ENCODE data around the gene COL25A1.

GRCh38 chr4:108813261-108813660 is 489.2 kb downstream of the COL25A1 start:
- no peak for TF ChIP-seq MAX (IDR thresholded peaks at IDR 0.05; ENCODE audit: low read depth, low read length)
- no peak for TF ChIP-seq POLR2A (IDR thresholded peaks at IDR 0.05; ENCODE audit: extremely low read depth, insufficient read length)
- TF ChIP-seq, protein P1, sequence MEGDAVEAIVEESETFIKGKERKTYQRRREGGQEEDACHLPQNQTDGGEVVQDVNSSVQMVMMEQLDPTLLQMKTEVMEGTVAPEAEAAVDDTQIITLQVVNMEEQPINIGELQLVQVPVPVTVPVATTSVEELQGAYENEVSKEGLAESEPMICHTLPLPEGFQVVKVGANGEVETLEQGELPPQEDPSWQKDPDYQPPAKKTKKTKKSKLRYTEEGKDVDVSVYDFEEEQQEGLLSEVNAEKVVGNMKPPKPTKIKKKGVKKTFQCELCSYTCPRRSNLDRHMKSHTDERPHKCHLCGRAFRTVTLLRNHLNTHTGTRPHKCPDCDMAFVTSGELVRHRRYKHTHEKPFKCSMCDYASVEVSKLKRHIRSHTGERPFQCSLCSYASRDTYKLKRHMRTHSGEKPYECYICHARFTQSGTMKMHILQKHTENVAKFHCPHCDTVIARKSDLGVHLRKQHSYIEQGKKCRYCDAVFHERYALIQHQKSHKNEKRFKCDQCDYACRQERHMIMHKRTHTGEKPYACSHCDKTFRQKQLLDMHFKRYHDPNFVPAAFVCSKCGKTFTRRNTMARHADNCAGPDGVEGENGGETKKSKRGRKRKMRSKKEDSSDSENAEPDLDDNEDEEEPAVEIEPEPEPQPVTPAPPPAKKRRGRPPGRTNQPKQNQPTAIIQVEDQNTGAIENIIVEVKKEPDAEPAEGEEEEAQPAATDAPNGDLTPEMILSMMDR (IDR thresholded peaks at IDR 0.05; ENCODE audit: low read depth, low read length), result no peak

All from NB4 (cell line).